SW480 (cell line): ENCODE measurements around the gene UIMC1.

Experiments used
- DNase-seq: peaks from one replicate; pipeline ENCODE4 v3.0.0-alpha.2; 2016; ENCODE audit warnings: low spot score

UIMC1 gene

DNA sequence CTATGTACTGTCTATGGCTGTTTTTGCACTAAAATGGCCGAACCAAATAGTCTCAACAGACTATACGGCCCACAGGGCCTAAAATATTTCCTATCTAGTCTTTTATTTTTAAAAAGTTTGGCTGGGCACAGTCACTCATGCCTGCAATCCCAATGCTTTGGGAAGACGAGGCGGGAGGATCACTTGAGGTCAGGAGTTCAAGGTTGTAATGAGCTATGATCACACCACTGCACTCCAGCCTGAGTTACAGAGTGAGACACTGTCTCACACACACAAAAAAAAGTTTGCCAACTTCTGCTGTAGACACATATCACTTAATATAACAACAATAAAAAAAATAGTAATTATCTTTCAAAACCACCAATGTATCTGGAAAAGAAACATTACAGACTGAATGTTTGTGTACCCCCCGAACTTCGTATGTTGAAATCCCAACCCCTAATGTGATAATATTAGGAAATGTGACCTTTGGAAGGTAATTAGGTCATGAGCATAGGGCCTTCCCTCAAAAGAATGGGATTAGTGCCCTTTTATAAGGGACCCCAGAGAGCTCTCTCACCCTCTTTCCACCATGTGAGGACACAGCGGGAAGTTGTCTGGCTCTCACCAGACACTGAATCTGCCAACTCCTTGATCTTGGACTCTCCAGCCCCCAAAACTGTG is 53.9 kb downstream of the UIMC1 start:
- no peak for DNase-seq

DNA sequence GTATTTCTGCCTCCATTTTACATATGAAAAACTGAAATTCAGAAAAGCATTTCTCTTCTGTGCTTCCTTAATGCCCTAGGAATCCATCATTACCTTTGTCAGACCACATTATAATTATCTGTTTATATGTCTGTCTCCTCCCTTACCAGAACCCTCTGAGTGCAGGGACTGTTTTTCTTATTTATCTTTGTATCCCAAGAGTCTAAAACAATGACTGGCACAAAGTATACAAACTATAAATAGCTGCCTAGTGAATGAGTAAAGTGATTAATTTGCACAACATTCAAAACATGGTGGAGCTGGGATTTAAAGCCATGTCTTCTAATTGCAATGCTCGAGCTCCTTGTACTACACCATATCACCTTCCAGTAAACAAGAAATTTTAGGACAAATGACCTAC is 58.1 kb downstream of the UIMC1 start:
- no peak for DNase-seq

DNA sequence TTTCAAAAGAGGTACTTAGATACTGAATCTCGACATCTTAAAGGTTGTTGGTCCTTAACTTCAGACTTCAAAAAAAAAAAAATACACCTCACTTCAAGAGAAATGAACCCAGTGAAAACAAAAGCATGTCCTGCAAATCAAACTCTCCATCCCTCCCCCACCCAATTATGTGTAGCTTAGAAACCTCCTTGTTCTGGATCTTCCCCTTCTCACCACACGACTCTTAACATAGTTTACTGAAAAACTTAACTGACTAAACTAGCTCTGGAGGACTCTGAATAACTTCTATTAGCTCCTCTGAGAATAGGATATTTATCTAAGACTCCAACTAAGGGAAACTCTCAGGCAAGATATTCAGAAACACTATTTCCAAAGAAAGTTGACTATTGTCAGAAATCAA is 58.7 kb downstream of the UIMC1 start:
- no peak for DNase-seq

DNA sequence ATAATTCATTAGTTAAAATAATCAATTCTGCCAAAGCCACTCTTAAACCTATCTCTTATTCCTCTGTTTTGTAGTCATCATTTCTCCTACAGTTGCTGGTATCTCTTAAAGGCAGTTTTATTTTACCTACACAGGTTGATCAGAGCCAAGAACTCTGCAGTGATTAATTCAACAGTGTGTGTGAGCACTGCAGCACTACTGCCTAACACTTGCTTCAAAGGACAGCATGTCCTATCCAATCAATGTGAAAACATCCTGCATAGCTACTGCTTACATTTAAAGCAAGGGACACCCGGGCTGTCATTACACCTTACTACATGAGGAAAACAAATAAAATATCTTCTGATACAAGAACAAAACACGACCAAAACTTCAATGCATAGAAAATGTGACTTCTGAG is 62.3 kb downstream of the UIMC1 start:
- DNase-seq = no peak

DNA sequence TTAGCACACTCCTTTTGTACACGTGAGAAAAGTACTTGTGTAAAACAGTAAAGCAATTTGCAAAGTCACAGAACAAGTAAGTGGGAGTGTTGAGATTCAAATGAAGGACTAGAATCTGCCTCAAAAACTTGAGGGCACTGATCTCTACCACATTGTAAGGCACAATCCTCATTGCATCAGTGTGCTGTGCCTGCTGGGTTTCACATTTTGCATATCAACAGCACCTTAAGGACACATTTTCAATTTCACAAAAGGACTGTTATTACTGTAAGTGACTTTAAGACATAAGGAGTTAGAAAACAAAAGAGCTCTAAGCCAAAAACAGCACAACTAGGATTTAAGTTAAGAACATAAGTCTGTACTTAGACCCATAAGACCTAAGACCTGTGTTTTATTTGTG is 62.8 kb downstream of the UIMC1 start:
- no peak for DNase-seq

DNA sequence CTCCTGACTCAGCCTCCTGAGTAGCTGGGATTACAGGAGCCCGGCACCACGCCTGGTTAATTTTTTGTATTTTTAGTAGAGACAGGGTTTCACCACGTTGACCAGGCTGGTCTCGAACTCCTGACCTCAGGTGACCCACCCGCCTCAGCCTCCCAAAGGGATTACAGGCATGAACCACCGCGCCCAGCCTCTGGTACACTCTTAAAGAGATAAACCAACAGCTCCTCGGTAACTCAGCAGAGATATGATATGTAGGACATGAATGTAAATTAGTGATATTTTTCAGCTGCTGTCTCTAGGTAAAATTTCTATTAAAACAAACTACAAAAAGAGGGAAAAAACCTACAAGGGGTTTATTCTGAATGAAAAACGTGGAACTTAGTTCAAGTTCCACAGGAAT is 64.6 kb downstream of the UIMC1 start:
- no peak for DNase-seq

DNA sequence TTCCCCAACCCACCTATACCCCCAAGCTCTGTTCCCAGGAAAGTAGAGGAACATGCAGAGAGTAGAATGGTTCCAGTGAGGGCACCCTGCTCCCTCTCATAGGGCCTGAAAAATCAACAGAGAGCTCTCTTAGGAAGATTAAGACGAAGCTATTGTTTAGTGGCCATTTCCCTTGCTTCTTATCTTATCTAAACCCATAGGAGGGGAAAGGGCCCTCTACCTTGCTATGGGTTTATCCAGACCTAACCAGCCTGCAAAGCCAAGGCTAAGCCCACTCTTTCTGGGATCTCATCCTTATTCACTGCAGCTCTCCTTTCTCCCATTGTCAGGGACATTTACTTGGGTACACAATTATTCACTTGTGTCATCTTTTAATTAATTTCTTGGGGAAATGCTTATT is 68.1 kb downstream of the UIMC1 start:
- no peak for DNase-seq

DNA sequence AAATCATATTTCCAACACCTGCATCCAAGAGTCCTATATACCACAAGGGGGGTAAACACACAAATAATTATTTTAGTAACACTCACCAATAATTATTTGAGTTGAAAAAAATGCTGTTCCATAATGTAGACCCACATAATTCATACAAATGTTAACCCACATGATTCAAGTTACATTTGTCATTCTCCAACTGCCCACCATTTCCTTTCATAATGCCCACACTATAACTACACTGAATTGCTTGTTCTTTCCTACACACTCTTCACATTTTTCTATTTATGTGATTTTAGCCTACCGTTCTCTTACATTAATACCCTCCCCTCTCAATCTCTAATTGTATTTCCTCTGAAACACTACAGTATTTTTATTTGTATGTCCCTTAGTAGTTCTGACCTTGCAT is 71.6 kb downstream of the UIMC1 start:
- no peak for DNase-seq

DNA sequence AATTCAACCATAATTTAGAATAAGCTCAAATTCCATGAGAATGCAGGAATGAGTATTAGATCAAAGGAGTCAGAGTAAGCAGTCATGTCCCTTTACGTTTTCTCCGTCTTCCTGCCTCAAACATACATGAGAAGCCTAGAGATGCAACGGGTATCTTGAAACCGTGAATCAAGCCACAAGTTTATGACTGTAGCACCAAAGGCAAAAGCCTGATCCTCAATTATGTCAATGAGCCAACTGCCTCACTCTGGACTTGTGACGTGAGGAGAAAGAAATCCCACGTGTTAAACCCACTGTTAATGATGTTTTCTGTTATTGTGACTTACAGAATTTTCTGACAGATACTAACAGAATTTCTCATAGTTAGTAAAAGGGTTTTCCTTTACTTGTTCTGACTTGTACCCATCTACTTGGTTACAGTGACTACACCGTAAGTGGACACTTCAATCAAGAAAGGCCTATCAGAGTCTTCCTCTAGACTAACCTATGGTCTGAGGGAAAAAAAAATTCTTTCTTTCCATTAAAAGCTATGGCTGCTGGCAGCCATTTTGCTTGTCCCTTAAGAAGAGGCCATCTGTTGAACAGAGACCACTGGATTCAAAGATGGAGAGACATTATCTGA is 72.2 kb downstream of the UIMC1 start:
- no peak for DNase-seq

DNA sequence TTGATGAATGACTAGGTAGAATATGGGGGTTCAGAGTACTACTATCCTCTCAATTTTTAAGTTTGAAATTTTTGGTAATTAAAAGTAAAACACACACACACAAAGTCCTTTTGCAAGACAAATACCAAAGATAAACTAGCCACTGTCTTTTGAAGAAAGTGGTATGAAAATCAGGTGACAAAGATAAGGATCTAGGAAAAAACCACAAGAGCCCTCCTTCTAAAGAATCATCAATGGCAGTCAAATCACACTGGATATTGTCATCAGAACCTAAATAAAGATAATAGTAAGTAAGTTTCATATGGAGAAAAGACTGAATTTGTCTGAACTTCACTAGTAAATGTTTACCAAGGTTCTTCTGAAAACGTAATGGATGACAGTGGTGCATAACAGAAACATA is 76.9 kb downstream of the UIMC1 start:
- no peak for DNase-seq

DNA sequence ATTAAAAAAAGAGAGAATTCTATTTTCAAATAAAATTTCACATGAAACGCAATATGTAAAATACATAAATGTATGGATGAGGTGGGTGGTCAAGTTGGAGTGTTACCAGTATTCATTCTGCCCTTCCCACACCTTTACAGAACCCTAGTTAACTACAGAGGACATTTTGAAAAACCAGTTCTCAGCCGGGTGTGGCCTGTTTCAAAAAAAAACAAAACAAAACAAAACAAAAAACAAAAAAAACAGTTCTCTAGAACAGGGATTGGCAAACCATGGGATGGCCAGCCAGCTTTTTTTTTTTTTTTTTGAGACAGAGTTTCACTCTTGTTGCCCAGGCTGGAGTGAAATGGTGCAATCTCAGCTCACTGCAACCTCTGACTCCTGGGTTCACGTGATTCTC is 79.0 kb downstream of the UIMC1 start:
- DNase-seq = no peak

DNA sequence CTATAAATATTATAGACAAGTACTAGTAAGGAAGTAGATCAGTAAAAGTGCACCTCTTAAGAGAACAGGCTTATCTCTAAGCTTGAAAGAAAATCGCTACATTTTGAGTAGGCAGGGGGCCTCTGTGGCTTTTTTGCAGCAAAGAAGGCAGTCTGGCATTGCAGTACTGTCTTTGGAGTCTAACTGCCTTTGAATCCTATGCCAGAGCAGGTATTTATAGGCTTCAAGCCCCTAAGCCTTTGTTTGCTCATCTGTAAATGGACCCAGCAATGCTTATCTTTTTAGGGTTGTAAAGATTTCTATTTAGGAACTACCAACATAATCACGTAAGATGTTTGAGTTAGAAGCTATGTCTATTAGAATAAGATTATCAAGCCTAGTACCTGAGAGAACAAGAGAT is 83.8 kb downstream of the UIMC1 start:
- DNase-seq = no peak

DNA sequence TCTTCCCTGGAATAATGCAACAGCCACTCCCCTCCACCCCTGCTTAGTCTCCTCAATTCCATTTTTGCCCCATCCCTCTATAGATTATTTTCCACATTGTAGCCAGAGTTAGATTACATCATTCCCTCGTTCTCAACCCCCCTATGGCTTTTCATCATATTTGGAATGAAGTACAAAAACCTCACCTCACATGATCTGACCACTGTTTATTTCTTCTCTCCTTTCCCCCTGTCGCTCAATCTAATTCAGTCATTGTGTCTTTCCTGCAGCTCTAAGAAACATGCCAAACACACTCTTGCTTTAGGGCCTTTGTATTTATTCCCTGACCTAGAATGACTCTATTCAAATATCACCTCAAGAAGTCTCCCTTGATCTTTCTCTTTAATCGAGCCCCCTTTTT is 84.9 kb downstream of the UIMC1 start:
- no peak for DNase-seq

DNA sequence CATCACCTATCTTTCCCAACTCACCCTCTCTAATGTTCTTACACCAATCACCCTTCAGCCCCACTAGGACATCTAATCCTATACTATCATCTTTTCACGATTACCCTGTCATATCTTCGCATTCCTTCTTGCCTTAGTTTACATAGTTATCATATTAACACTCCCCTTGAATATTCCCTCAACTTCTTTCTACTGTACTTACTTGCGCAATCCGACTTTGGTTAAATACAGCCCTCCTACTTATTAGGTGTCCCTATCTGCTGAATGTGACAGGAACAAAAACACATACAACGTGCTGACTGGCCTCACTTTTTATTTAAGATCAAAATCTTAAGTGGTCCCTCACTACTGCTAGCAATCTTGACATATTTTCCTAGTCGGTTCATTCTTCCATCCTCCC is 88.0 kb downstream of the UIMC1 start:
- no peak for DNase-seq

DNA sequence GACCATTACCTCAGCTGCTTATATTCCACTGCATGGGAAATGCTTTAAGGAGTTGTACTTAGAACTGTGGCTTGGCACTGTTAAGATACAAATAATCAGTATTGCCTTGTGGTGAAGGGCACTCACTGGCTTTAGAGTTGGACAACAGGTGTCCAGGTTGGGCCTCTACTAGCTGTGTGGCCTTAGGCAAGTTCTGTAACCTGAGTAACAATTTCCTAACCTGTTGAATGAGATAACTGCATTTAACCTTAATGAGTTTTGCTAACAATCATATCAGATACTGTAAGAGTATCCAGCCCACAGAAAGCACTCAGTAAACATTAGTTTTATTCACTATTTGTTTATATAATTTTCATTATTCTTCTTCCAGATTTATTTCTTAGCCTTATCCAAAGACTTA is 90.2 kb downstream of the UIMC1 start:
- DNase-seq = no peak

DNA sequence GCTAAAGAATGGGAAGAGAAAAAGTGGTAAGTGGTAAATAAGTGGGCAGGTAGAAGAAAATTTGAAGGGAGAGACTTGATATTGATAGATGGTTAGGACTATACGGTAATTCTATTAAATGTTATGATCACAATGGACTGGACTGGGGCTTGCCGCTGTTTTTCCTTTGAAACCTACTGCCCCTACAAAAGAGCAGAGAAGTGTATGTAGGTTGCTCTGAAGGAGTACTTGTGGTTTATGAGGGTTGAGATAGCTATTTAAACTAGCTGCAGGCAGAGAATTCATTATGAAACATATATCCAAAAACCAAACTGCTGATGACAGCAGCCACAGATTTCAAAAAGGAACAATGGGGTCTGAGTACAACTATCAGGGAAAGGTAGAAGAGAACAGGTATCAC is 90.7 kb downstream of the UIMC1 start:
- DNase-seq = no peak

DNA sequence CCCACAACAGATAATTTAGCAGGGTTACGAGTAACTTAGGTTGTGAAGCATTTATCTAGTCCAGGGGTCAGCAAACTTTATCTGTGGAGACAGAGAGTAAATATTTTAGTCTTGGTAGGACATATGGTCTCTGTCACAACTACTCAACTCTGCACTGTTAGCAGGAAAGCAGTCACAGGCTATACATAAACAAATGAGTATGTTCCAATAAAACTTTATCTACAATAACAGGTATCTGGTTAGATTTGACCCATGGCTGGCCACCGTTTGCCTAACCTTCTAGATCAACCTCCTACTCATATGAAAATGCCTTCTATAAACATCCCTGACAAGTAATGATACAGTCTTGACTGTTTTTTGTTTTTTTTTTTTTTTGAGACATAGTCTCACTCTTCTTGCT is 94.5 kb downstream of the UIMC1 start:
- no peak for DNase-seq

DNA sequence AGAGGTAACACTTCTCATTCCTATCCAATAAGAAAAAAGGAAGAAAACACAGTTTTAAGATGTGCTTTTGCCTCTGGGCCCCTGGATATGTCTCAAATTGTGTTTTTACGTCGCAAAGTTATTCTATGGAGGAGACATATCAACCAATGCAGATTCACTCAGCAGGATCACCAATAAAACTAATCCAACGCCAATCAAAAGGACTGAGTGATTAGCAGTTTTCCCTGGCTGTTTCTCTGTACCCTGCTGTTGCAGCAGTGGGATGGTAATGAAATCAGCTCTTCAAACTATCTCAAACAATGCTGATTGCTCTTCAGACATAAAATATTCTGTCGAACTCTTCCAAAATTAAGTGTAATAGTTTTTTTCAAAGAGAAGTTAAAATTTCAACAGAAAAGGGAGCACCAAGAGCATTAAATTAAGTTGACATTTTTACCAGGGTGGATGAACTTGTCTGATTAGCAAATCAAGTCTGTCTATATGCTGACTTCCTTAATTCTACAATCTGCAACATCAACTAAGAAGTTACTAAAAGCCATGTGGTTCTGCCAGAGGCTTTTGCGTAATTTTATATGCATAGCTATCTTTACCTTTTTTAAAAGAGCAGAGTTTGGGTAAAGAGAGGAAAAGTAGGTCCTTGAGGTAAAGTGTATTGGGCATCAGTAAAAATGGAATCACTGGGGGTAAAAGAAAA is 97.8 kb downstream of the UIMC1 start:
- no peak for DNase-seq

DNA sequence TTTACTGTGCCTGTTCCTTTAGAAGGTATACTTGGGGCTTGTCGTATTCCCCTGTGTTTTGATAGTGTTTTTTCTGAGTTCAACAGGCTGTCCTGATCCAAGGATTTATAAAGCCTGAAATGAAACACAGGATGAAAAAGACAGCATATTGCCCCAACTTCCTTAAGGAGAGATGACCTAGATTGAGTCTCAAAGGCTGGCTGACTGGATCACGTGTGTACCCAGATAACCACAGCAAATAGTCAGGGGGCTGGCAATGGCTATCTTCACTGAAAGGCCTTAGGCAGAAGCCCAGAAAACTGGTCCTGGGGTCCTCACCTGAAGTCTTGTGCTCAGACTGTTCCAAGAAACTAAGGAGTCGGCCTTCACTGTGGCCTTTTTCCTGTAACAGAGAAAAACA is 99.8 kb downstream of the UIMC1 start:
- DNase-seq = no peak

DNA sequence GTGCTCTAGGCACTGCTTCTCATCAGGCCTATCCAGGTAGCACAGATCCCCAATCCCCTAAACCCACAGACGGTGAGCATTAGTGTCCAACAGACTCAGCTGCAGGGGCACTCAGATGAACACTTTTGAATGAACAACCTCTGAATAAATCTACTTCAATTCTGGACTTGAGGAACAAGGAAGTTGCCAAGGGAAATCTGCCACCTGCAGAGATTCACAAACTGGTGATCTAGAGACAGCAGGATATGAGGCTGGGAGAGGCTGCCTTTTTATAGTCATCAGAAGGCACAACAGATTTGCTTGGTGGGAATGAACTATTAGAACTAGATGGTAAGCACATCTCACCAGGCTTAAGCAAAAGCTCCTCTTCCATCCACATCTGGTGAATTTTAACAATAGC is 100.5 kb downstream of the UIMC1 start:
- no peak for DNase-seq

DNA sequence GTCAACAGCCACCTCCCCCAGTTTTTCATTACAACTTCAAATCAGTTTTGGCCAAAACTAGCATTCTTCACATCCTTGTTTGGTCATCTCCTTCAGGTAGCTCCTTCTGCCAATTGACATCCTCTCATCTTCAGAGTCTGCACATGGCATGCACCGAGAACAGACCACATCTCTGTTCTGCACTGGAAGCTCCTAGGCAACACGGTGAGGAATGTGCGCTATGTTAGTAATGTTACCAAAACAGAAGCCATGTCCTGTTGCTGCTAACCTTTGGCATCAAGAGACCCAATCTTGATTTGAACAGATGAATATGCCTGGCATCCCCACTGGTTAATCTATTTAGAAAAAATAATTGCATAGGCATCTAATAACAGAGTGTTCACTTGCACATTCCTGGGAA is 102.3 kb downstream of the UIMC1 start:
- DNase-seq = no peak

DNA sequence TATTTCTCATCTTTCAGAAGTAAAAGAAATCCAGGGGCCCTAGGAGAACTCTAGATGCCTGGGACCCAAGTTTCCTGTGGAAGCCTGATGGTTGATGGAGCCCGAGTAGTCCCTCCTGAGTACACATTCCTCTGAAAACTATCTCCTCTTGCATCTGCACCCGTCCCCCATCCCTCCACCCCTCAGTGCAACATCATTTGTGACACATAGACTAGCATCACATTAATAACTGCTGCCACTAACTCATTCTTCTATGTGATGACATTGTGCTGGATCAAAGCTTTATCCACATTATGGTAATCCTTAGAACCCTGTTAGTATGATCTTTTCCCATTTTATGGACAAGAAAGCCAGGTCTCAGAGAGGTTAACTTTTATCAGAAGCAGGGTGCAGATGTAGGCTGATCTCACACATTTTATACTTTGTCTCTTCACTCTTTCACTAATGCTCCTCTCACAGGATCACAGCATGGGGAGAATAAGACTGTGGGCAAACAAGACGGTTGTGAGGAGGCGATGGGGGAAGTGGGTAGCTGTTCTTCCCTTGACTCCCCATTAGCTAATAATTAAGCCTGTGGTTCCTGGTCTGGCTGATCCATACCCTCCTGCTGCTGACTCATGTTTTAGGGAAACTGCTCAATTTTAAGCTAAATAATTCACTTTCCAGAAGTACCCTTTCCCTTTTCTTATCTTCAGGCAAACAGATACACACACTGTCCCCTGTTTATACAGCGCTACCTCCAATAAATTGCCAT is 103.5 kb downstream of the UIMC1 start:
- DNase-seq = no peak
